ENCODE measurements around the gene DCDC1.

DNA sequence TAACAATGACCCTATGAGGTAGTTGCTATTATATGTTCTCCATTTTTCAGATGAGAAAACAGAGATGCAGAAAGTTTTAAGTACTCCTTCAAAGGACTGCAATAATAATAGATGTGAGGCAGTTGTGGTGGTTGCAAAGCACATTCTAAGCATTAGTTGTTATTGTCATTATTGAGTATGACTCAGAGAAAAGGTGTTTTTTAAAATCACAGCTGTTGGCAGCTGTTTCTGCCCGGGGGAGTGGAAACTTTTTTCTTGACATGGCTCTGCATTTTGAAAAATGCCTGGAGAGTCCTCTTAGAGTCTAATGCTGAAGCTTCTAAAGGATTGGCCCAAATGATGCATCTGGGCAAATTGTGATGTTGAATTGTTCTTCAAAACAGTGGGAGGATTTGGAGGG is 538.9 kb downstream of the DCDC1 start:
- TF ChIP-seq ZFP36 (IDR thresholded peaks at IDR 0.05; ENCODE audit: borderline replicate concordance, partially characterized antibody) (no peak), HDAC2 (IDR thresholded peaks at IDR 0.05) (no peak), EP300 (IDR thresholded peaks at IDR 0.05) (no peak), POLR2AphosphoS2 (conservative IDR thresholded peaks at IDR 0.05; ENCODE audit: low read length) (no peak), EHF (CRISPR knock-in tag; IDR thresholded peaks at IDR 0.05) (no peak), POLR2A (IDR thresholded peaks at IDR 0.05; ENCODE audit: low read length) (no peak), RFX5 (IDR thresholded peaks at IDR 0.05) (no peak), GATA3 (IDR thresholded peaks at IDR 0.05; ENCODE audit: borderline replicate concordance) (no peak), HOXA7 (CRISPR knock-in tag; IDR thresholded peaks at IDR 0.05) (no peak), SMC3 (IDR thresholded peaks at IDR 0.05) (no peak), RNF2 (IDR thresholded peaks at IDR 0.05; ENCODE audit: borderline replicate concordance, low read depth) (no peak), RAD21 (conservative IDR thresholded peaks at IDR 0.05 in 1 of 2, IDR thresholded peaks at IDR 0.05 in 1 of 2) (no peak)
- TF ChIP-seq, protein P1, sequence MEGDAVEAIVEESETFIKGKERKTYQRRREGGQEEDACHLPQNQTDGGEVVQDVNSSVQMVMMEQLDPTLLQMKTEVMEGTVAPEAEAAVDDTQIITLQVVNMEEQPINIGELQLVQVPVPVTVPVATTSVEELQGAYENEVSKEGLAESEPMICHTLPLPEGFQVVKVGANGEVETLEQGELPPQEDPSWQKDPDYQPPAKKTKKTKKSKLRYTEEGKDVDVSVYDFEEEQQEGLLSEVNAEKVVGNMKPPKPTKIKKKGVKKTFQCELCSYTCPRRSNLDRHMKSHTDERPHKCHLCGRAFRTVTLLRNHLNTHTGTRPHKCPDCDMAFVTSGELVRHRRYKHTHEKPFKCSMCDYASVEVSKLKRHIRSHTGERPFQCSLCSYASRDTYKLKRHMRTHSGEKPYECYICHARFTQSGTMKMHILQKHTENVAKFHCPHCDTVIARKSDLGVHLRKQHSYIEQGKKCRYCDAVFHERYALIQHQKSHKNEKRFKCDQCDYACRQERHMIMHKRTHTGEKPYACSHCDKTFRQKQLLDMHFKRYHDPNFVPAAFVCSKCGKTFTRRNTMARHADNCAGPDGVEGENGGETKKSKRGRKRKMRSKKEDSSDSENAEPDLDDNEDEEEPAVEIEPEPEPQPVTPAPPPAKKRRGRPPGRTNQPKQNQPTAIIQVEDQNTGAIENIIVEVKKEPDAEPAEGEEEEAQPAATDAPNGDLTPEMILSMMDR (IDR thresholded peaks at IDR 0.05) = no peak

Measured in A549 (cell line).